PC-3 (cell line): ENCODE data around the gene HPN.

Experiments
- CTCF ChIP-seq: fragments of 300-600 bp; sonication (generic); conservative IDR thresholded peaks from 2 replicates; pipeline ENCODE4 v1.5.1; 2017; ENCODE audit warnings: antibody characterized with exemption, low read depth, mild to moderate bottlenecking, low read length
- EZH2 ChIP-seq: fragments of 300-600 bp; sonication (generic); IDR thresholded peaks from one replicate; pipeline ENCODE4 v1.6.1; 2017; ENCODE audit warnings: antibody characterized with exemption, mild to moderate bottlenecking, low read length; ENCODE audit not compliant: unreplicated experiment

GRCh38 chr19:35083691-35084508, 42.4 kb downstream of the HPN start:
- TF ChIP-seq CTCF (no peak), EZH2 (no peak)
